ENCODE data around the gene ATP10A.

Gene ATP10A

GRCh38 chr15:25787381-25787780 lies 75.7 kb downstream of the ATP10A start:
- no peaks in the 10 kb centered on the region for H3K9me3 ChIP-seq
- no peak overlapping the region for H3K4me3 ChIP-seq (ENCODE audit: low read depth in 1 of 2, low read length in 1 of 2)
- no peaks in the 10 kb centered on the region for H3K27me3 ChIP-seq
- H3K4me1 ChIP-seq (ENCODE audit: control insufficient read depth in 1 of 2, insufficient read depth in 1 of 2, low read depth in 1 of 2, low read length in 1 of 2) = no peaks in the 10 kb centered on the region
- no peaks in the 10 kb centered on the region for H3K36me3 ChIP-seq
- TF ChIP-seq CTCF (IDR thresholded peaks at IDR 0.05) = no peak
- no peak overlapping the region for H3K27ac ChIP-seq

- no peak overlapping the region for H3K4me3 ChIP-seq (ENCODE audit: low read depth in 1 of 2, low read length in 1 of 2)
- no peaks in the 10 kb centered on the region for H3K9me3 ChIP-seq
- no peaks in the 10 kb centered on the region for H3K27me3 ChIP-seq
- no peak overlapping the region for H3K27ac ChIP-seq
- no peaks in the 10 kb centered on the region for H3K4me1 ChIP-seq (ENCODE audit: control insufficient read depth in 1 of 2, insufficient read depth in 1 of 2, low read depth in 1 of 2, low read length in 1 of 2)
- TF ChIP-seq CTCF (IDR thresholded peaks at IDR 0.05) = no peak
- no peaks in the 10 kb centered on the region for H3K36me3 ChIP-seq
These were observed 77.1 kb downstream of the ATP10A start for GRCh38 chr15:25786040-25786439.

GRCh38 chr15:25785641-25786025 lies 77.5 kb downstream of the ATP10A start:
- Histone ChIP-seq H3K4me3 (ENCODE audit: low read depth in 1 of 2, low read length in 1 of 2) (no peak overlapping the region), H3K27me3 (no peaks in the 10 kb centered on the region), H3K9me3 (no peaks in the 10 kb centered on the region), H3K27ac (no peak overlapping the region), H3K36me3 (no peaks in the 10 kb centered on the region), H3K4me1 (ENCODE audit: control insufficient read depth in 1 of 2, insufficient read depth in 1 of 2, low read depth in 1 of 2, low read length in 1 of 2) (no peaks in the 10 kb centered on the region)
- TF ChIP-seq CTCF (IDR thresholded peaks at IDR 0.05) = no peak

- H3K9me3 ChIP-seq = no peaks in the 10 kb centered on the region
- no peaks in the 10 kb centered on the region for H3K27me3 ChIP-seq
- no peaks in the 10 kb centered on the region for H3K36me3 ChIP-seq
- no peak overlapping the region for H3K4me3 ChIP-seq (ENCODE audit: low read depth in 1 of 2, low read length in 1 of 2)
- H3K4me1 ChIP-seq (ENCODE audit: control insufficient read depth in 1 of 2, insufficient read depth in 1 of 2, low read depth in 1 of 2, low read length in 1 of 2) = no peaks in the 10 kb centered on the region
- no peak for TF ChIP-seq CTCF (IDR thresholded peaks at IDR 0.05)
- no peak overlapping the region for H3K27ac ChIP-seq
These were observed 78.1 kb downstream of the ATP10A start for GRCh38 chr15:25784876-25785640.

GRCh38 chr15:25783607-25784540 lies 79.3 kb downstream of the ATP10A start:
- Histone ChIP-seq H3K27ac (no peak overlapping the region), H3K27me3 (no peaks in the 10 kb centered on the region), H3K9me3 (no peaks in the 10 kb centered on the region), H3K4me3 (ENCODE audit: low read depth in 1 of 2, low read length in 1 of 2) (no peak overlapping the region), H3K4me1 (ENCODE audit: control insufficient read depth in 1 of 2, insufficient read depth in 1 of 2, low read depth in 1 of 2, low read length in 1 of 2) (no peaks in the 10 kb centered on the region), H3K36me3 (no peaks in the 10 kb centered on the region)
- TF ChIP-seq CTCF (IDR thresholded peaks at IDR 0.05) = no peak
